Liver (tissue), 9 donors: ENCODE data around the gene KLF16. TPM values are rescaled to one million over a fixed set of nuclear protein-coding genes. Genes with fewer than 3 reads are reported as not detected.

ENCODE experiments used
- DNase-seq: peaks from one replicate; pipeline ENCODE4 v3.0.0-alpha.2; 2017; ENCODE audit warnings: low spot score
- H3K27ac ChIP-seq, 2 donors: one replicate each; pipeline ENCODE4 v1.7.0; 2013; ENCODE audit warnings: inconsistent platforms in 2 of 2, low read length in 2 of 2, control low read depth in 1 of 2, low read depth in 1 of 2, mild to moderate bottlenecking in 1 of 2
- H3K27me3 ChIP-seq, 4 donors: one replicate each; pipeline versions ENCODE4 v1.6.1 to v1.7.0; 2013; ENCODE audit warnings: low read length in 3 of 4, inconsistent platforms in 1 of 4, mild to moderate bottlenecking in 1 of 4, moderate library complexity in 1 of 4; ENCODE audit not compliant: control insufficient read depth in 4 of 4, insufficient read depth in 4 of 4
- H3K36me3 ChIP-seq, 4 donors: one replicate each; pipeline versions ENCODE4 v1.6.1 to v1.7.0; 2013; ENCODE audit warnings: low read length in 3 of 4, mild to moderate bottlenecking in 3 of 4, low read depth in 1 of 4, moderate library complexity in 1 of 4; ENCODE audit not compliant: control insufficient read depth in 4 of 4, insufficient read depth in 3 of 4
- H3K4me1 ChIP-seq, 4 donors: one replicate each; pipeline versions ENCODE4 v1.6.1 to v1.7.0; 2013; ENCODE audit warnings: low read length in 3 of 4, mild to moderate bottlenecking in 3 of 4, moderate library complexity in 1 of 4; ENCODE audit not compliant: control insufficient read depth in 4 of 4, insufficient read depth in 4 of 4
- H3K4me3 ChIP-seq, 3 donors: one replicate each; pipeline versions ENCODE4 v1.6.1 to v1.7.0; 2013; ENCODE audit warnings: low read length in 3 of 3, control low read depth in 1 of 3, low read depth in 1 of 3, mild to moderate bottlenecking in 1 of 3
- H3K9ac ChIP-seq, 2 donors: one replicate each; pipeline ENCODE4 v1.7.0; 2013; ENCODE audit warnings: low read length in 2 of 2, mild to moderate bottlenecking in 2 of 2, moderate library complexity in 2 of 2, control low read depth in 1 of 2, low read depth in 1 of 2
- H3K9me3 ChIP-seq, 4 donors: one replicate each; pipeline versions ENCODE4 v1.6.1 to v1.7.0; 2013; ENCODE audit warnings: low read length in 3 of 4; ENCODE audit not compliant: control insufficient read depth in 4 of 4
- ATF3 ChIP-seq: IDR thresholded peaks from 2 replicates; pipeline ENCODE4 v1.6.1; 2016; ENCODE audit warnings: antibody characterized with exemption
- CTCF ChIP-seq: fragments of 150-350 bp; IDR thresholded peaks from 2 replicates; pipeline ENCODE4 v1.5.1; 2017; ENCODE audit warnings: improper control_type of control experiment, low read depth, low read length; ENCODE audit not compliant: missing input control
- EGR1 ChIP-seq, 2 donors: IDR thresholded peaks; 2 replicates each; pipeline ENCODE4 v1.6.1; 2016 to 2018; ENCODE audit warnings: antibody characterized with exemption in 2 of 2, low read depth in 2 of 2
- FOXA1 ChIP-seq: IDR thresholded peaks from 2 replicates; pipeline ENCODE4 v1.6.1; 2016; ENCODE audit warnings: antibody characterized with exemption
- FOXA2 ChIP-seq: IDR thresholded peaks from 2 replicates; pipeline ENCODE4 v1.6.1; 2016; ENCODE audit warnings: antibody characterized with exemption
- GABPA ChIP-seq, 2 donors: IDR thresholded peaks in 1 of 2; conservative IDR thresholded peaks in 1 of 2; 2 replicates each; pipeline ENCODE4 v1.6.1; 2016; ENCODE audit warnings: antibody characterized with exemption in 2 of 2, mild to moderate bottlenecking in 1 of 2, moderate library complexity in 1 of 2
- HNF4A ChIP-seq, 2 donors: conservative IDR thresholded peaks; 2 replicates each; pipeline ENCODE4 v1.6.1; 2016; ENCODE audit warnings: antibody characterized with exemption in 2 of 2, mild to moderate bottlenecking in 2 of 2
- HNF4G ChIP-seq: IDR thresholded peaks from 2 replicates; pipeline ENCODE4 v1.6.1; 2016; ENCODE audit warnings: antibody characterized with exemption
- JUND ChIP-seq, 2 donors: IDR thresholded peaks; 2 replicates each; pipeline ENCODE4 v1.6.1; 2016; ENCODE audit warnings: antibody characterized with exemption in 2 of 2
- NR2F2 ChIP-seq: IDR thresholded peaks from 2 replicates; pipeline ENCODE4 v1.6.1; 2016; ENCODE audit warnings: antibody characterized with exemption
- RAD21 ChIP-seq, 2 donors: IDR thresholded peaks; 2 replicates each; pipeline ENCODE4 v1.6.1; 2016; ENCODE audit warnings: antibody characterized with exemption in 2 of 2, mild to moderate bottlenecking in 2 of 2
- REST ChIP-seq: IDR thresholded peaks from 2 replicates; pipeline ENCODE4 v1.6.1; 2016; ENCODE audit warnings: antibody characterized with exemption, mild to moderate bottlenecking
- RXRA ChIP-seq, 2 donors: IDR thresholded peaks; 2 replicates each; pipeline ENCODE4 v1.6.1; 2017 to 2018; ENCODE audit warnings: antibody characterized with exemption in 2 of 2, mild to moderate bottlenecking in 1 of 2
- TAF1 ChIP-seq: conservative IDR thresholded peaks from 2 replicates; pipeline ENCODE4 v1.6.1; 2016; ENCODE audit warnings: antibody characterized with exemption, mild to moderate bottlenecking
- YY1 ChIP-seq: IDR thresholded peaks from 2 replicates; pipeline ENCODE4 v1.6.1; 2016; ENCODE audit warnings: antibody characterized with exemption, mild to moderate bottlenecking
- ZBTB33 ChIP-seq: IDR thresholded peaks from 2 replicates; pipeline ENCODE4 v1.6.1; 2016; ENCODE audit warnings: antibody characterized with exemption
- WGBS: extraction: QIAGEN DNeasy Blood & Tissue Kit; methylation state at CpG from one replicate; pipeline ENCODE4 v1.1.7; 2013; 5-methylcytosine and 5-hydroxymethylcytosine counted together
- polyA plus RNA-seq, 2 donors: library from polyadenylated mRNA; stranded (reverse) in 1 of 2; unstranded in 1 of 2; fragments of 200-250 nt in 1 of 2; fragments of >200 nt in 1 of 2; fragmentation: Nextera tagmentation in 1 of 2; extraction: Ambion mirVana in 1 of 2; gene quantifications; one replicate each; pipeline versions ENCODE4 v1.2.1 to v1.2.3, GENCODE V29; 2013 to 2015
- total RNA-seq, 2 donors: library from RNA; depleted of rRNA; stranded (reverse); fragments of >200 nt; gene quantifications; one replicate each; pipeline ENCODE4 v1.2.3, GENCODE V29; 2014
- TF ChIP-seq, protein P1 (sequence below): IDR thresholded peaks from 2 replicates; pipeline ENCODE4 v1.6.1; 2016; ENCODE audit warnings: antibody characterized with exemption
- donor health status: healthy.
- donor health status: healthy.
- donor health status: healthy.
- donor health status: healthy.
- donor health status: healthy.

Gene KLF16
- total and polyA plus RNA-seq, 4 donors = 1.2 to 14.8 (median 6.0) TPM

GRCh38 chr19:1844513-1845124, 18.8 kb downstream of the KLF16 start:
- WGBS = 78% methylated on average over 19 of the region's 19 CpGs
- Histone ChIP-seq H3K9me3 (no peaks in the 10 kb centered on the region), H3K36me3 (no peaks in the 10 kb centered on the region), H3K9ac (no peak overlapping the region), H3K27me3 (no peaks in the 10 kb centered on the region), H3K27ac (no peak overlapping the region), H3K4me3 (no peak overlapping the region), H3K4me1 (peaks cover 15 to 79% (median 68%) of the 10 kb centered on the region in 4 donors)
- TF ChIP-seq CTCF (no peak), RAD21 (IDR thresholded peaks at IDR 0.05) (no peak), RXRA (IDR thresholded peaks at IDR 0.05) (no peak), FOXA2 (no peak), FOXA1 (no peak), REST (no peak), JUND (IDR thresholded peaks at IDR 0.05) (no peak), HNF4A (conservative IDR thresholded peaks at IDR 0.05) (no peak), ATF3 (no peak), HNF4G (no peak), EGR1 (IDR thresholded peaks at IDR 0.05; ENCODE audit: low read depth in 2 of 2) (no peak)
- TF ChIP-seq, protein P1, sequence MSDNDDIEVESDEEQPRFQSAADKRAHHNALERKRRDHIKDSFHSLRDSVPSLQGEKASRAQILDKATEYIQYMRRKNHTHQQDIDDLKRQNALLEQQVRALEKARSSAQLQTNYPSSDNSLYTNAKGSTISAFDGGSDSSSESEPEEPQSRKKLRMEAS = no peak
- DNase-seq = no peak

DNA sequence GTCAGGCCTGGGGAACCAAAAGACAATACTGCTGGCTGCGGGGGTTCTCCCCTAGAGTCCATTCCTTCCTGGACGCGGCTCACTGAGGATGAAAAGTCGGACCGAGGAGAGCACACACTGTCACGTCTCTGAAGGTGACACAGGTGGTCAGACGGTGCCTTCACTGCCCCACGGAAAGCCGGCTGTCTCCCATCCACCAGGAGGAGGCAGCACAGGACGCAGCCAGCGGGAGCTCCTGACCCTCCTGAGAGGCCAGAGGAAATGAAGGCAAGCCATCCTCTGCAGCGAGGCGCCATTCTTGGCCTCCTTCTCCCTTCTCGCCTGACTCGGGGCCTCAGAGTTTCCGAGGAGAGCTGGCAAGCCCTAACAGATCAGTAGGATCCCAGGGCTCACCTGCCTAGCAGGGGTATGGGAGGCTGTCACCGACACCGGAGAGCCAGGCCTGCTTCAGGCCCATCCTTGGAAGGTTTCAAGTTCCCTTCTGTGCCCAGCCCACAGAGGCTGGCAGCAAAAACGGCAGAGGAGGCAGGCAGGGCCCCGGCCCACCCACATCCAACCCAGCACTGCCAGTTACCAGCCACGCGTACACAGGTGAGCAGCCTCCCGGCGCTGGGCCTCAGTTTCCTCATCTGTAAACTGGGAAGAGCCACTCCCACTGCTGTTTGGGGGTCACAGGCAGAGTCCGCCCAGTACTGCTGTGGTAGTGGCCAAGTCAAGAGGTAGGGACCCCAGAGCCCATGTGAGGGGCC, 19.6 kb downstream of the KLF16 start:
- no peak for DNase-seq
- Histone ChIP-seq H3K4me3 (no peak overlapping the region), H3K9ac (no peak overlapping the region), H3K4me1 (peaks cover 18 to 87% (median 74%) of the 10 kb centered on the region in 4 donors), H3K27me3 (no peaks in the 10 kb centered on the region), H3K36me3 (no peaks in the 10 kb centered on the region), H3K9me3 (no peaks in the 10 kb centered on the region), H3K27ac (no peak overlapping the region)
- no peak for TF ChIP-seq ATF3
- TF ChIP-seq EGR1 (IDR thresholded peaks at IDR 0.05; ENCODE audit: low read depth in 2 of 2) = no peak
- no peak for TF ChIP-seq JUND (IDR thresholded peaks at IDR 0.05)
- TF ChIP-seq, protein P1 = no peak
- no peak for TF ChIP-seq ZBTB33
- no peak for TF ChIP-seq NR2F2
- TF ChIP-seq HNF4A (conservative IDR thresholded peaks at IDR 0.05) = no peak
- no peak for TF ChIP-seq CTCF
- no peak for TF ChIP-seq GABPA (IDR thresholded peaks at IDR 0.05 in 1 of 2, conservative IDR thresholded peaks at IDR 0.05 in 1 of 2)
- no peak for TF ChIP-seq YY1
- TF ChIP-seq HNF4G = no peak
- TF ChIP-seq RAD21 (IDR thresholded peaks at IDR 0.05) = no peak
- TF ChIP-seq TAF1 = no peak
- WGBS = 83% methylated on average over 25 of the region's 25 CpGs
